ENCODE results near the gene OS9.
A peak's percentile ranks its signal among the peaks of the same experiment; 100 is the strongest.

Gene OS9

DNA sequence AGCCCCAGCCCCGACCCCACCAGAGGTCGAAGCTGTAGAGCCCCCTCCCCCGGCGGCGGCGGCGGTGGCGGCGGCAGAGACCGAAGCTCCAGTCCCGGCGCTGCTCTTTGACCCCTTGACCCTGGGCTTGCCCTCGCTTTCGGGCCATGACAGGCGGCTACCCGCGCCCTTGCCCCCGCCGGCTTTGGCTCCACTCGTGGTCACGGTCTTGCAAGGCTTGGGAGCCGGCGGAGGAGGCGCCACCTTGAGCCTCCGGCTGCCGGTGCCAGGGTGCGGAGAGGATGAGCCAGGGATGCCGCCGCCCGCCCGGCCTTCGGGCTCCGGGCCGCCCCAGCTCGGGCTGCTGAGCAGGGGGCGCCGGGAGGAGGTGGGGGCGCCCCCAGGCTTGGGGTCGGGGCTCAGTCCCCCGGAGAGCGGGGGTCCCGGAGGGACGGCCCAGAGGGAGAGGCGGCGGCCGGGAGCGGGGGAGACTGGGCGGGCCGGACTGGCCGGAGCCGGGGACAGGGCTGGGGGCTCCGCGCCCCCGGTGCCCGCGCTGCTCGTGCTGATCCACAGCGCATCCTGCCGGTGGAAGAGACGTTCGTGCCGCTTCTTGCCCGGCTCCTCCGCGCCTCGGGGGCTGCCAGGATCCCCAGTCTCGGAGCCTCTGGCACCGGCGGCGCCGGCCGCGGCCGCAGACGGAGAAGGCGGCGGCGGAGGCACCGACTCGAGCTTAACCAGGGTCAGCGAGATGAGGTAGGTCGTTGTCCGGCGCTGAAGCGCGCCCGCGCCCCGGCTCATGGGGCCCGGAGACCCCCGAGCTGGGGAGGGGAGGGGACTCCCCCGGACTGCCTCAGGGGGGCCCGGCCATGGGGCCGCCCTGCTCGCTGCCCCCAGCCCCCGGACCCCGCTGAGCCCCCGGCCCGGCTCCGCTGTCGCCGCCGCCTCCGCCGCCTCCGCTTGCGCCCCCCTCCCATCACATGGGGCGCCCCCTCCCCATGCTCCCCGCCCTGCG lies 43.8 kb downstream of the OS9 start:
- DNase-seq: no peak

DNA sequence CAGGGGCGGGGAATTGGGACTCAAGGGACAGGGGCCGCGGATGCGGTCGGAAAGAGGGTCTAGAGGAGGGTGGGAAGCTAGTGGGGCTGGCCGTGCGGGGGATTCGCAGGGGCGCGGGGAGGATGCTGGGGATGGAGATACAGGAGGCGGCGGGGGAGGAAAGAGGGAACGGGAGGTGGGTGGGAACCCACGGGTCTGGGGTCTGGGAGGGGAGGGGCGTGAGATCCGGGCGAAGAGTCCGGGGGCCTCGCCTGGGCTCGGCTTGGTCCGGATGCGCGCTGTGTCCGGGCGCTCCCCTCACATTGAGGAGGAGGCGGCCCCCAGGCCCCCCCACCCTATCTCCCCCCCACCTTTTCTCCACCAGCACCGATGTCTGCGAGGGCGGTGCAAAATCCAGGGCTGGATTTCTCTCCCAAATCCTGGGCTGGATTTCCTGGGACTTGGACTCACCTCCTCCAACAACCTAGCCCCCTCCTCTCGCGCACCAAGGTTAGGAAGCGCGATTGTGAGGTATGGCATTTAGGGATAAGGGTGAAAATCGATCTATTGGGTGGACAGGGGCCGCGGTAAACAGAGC lies 44.8 kb downstream of the OS9 start, which contains the start of gene AGAP2:
TSS of gene AGAP2 (minus strand) at position 82 of the 577 bp plus-strand sequence. CDS start 496 bp downstream, outside the sequence.
- DNase-seq: no peak

DNA sequence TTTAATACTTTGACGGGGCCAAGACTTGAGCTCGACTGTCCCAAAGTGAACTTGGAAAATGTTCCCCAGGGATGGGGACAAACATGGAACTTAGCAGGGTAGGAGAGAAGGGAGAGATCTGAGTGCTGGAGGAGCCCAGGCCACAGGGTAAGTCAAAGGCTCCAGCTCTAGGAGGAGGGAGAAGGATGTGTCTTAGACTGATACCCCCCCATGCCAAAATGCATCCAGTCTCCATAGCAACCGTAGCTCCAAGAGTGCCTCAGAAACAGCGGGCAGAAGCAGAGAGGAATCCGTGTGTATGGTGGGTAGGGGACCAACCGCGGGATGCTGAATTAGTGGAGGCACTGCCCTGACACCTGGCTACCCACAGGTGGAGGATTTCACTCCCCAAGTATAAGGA lies 45.5 kb downstream of the OS9 start:
- no peak for DNase-seq

DNA sequence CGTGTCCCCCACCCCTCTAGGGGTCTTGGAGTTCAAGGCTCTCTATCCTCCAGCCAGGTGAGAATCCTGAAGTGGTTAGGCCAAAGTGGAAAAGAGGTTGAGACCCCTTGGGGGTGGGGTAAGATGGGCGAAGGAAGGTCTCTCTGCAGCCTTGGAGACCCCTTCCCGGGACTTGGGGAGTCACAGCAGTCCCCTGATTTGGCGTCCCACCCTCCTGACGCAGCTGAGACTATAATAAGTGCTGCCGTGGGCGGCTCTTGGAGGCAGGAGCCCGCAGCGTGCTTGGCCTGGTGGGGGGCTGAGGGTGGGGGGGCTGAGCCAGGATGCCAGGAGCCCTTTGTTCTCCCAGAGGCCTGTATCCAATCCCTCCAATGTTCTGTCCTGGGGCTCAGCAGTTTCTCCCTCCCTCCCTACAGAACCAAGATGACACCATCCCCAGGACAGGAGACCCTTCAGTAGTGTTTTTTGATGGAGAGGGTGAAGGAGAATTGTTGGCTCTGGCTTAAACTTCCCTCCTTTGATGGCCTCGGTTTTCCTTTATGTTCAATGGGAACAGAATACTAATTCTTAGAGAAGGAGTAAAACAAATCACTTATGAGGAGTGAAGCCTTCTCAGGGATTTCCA lies 46.1 kb downstream of the OS9 start:
- no peak for DNase-seq

DNA sequence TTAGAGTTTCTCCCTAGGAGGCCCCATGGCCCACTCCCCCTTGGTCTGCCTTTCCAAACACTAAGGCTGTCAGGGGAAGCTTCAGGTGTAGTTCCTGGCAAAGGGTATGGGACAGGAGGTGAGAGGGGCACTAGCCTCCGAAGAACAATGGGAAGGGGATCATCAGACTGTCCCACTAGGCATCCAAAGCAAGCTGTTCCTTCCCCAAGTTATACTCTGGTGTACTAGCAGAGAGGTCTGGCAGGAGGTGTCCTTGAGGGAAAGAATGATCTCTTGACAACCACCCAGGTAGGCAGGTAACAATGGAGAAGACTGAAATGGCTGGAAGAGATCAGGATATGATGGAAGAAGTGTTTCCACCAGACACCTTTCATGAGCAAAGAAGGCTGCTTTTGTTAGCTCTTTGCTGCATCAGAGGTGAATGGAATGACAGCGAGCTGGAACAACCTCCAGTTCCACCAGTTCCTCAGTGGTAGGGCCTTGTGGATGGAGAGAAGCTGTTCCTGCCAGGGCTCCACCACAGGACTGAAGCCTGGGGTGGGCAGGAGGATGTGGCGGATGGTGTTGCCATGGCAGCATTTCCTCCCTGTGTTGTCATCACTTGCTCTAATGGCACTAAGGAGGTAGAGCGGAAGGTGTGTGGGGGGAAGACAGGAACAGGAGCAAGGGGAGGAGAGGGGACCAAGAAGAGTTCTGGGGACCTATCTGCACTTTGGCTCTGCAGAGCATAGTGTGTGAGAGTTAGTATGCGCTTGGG lies 46.9 kb downstream of the OS9 start:
- peak; percentile 22 for DNase-seq

DNA sequence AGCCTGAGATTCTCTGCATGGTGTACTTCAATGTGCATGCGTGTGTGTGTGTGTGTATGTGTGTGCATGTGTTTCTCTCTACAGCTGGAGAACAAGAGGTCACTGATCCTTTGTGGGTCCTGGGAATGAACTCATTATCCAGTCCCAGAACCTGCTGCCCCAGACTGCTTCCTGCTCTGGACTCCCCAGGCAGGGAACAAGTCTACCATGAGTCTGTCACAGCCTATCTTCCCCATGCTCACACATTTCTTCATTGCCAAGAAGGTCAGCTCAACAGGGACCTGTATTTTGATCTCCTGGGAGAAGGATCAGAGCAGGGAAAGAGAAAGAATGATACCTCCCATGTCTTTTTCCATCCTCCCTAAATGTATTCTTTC lies 47.5 kb downstream of the OS9 start:
- DNase-seq: no peak

DNA sequence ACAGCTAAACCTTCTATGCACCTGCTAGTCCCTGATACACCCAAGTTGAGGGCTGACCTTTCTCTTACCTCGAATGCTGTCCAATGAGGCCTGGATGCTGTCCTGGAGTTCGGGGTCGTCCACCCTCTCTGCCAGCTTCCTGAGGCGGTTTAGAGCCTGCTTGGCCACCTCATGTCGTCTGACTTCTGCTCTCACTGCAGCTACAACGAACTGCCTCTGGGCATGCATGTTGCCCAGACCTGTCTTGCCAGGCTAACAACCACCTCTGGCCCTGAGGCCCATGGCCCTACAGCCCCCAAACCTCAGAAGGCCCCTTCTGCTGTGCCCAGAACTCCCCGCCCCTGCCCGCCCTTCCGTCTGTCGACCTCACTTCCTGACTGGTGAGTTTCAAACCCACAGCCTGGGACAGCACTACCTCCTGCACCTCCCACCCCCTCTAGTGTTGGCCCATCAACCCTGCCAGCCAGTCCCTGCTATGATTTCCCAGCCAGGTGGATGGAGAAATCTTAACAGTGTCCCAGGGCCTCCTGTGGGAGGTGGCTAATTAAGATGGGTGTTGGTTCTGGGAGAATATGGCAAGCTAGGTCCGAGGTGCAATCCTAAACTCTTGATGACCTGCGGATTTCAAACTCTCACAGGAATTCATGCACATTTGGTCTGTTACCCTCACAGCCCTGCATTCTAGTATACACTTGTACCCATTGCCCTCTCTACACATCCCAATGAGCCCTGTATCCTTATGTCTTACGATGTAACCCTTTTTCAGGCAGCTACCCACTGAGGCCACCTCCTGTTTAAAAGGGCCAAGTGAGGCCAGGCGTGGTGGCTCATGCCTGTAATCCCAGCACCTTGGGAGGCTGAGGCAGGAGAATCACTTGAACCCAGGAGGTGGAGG lies 48.2 kb downstream of the OS9 start:
- DNase-seq: no peak

DNA sequence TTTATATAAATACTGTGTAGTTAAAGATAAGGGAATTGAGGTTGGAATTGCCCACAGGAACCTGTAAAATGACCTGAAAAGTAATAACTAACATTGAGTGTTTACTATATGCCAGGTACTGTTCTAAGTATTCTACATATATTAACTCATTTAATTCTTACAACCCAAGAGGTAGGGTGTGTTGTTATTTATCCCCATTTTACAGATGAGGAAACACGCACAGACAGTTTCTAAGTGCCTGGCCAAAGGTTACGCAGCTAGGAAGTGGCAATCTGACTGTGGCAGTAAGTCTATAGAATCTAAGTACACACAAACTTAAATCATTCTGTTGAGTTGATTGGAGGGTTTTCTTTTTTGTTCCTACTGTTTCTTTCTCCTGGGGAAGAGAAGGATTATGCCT lies 49.8 kb downstream of the OS9 start:
- DNase-seq: no peak

DNA sequence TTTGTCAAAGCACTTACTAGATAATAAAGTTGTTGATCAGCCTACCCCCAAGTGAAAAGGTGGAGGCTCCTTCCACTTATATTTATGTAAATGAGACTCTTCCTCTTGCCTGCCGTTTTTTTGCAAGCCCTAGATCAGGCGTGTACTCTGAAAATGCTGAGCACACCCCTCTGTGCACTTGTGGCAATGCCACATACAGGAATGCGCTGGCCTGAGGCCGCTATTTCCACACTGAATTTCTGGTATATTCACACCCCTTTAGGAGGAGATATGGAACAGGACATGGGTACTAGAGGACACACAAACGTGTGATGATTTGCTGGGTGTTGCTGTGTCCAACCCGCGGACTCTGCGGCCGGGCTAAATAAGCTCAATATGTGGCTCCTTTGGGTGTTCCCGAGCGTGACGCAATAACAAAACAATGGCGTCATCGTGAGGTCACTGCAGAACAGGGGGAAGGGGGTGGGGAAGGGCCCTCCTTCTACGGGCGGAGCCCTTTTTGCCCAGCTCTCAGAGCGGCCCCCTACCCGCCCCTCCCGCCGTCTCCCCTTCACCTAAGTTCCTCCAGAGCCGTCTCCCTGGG lies 50.4 kb downstream of the OS9 start:
- DNase-seq: no peak

DNA sequence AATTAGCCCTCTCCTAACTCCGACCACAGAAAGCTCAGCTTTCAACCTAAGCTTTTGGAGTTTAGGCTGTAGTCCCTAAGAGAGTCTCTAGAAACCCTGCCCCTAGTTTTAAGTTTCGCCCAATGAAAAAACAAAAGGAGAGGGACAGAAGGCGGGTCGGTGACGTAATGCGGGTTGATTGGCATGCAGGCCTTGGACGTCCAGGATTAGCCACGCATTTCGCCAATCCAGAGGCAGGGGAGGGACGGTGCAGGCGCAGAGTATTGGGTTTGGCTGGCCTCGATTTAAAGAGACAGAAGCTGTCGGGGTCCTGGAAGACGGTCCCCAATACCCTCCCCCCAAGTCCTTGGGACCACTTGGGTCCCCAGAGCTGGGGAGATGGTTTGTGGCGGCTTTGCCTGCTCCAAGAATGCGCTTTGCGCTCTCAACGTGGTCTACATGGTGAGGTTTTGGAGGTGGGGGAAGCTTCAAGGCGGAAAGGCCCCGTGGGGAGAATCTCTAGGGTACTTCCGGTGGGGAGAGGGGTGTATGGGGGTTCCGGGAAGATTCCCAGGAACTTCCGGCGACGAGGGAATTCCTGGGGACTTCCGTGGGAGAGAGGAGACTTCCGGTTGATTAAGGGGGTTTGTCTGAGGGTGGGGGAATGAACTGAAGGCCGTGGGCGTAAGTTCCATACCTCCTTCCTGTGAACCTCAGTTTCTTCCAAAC lies 51.0 kb downstream of the OS9 start, which contains the start of gene TSPAN31:
TSS of gene TSPAN31 (plus strand) at position 263 of the 708 bp plus-strand sequence. CDS start at position 379, 116 bp downstream.
- peak; percentile 97 for DNase-seq

DNA sequence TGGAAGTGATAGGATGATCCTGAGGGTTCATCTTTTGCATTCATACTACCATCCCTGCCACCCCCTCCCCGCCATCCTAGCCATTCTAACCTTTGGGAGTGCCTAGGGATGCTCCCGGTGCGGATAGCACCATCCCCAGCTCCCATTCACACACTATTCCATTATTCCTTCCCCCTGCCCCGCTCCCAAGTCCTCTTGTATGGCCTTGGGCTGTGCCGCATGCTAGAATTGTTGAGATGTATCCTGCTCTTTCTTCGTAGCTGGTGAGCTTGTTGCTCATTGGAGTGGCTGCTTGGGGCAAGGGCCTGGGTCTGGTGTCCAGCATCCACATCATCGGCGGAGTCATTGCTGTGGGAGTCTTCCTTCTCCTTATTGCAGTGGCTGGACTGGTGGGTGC lies 51.6 kb downstream of the OS9 start:
- DNase-seq: no peak

DNA sequence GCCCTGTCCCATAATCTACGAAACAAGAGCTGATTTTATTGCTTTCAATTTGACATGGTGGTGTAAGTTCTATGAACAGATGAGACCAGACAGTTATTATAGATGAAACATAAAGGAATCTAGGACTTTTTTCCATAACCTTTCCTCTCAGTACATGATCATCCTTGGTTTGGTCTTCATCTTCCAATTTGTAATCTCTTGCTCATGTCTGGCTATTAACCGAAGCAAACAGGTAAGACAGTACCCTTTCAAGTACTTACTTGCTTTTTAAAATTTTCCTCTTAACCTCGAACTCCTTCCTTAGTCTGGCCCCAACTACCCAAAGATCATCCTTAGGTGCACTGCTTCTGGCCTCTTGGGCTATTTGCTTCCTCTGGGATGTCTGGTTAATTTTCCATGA lies 52.1 kb downstream of the OS9 start:
- no peak for DNase-seq

DNA sequence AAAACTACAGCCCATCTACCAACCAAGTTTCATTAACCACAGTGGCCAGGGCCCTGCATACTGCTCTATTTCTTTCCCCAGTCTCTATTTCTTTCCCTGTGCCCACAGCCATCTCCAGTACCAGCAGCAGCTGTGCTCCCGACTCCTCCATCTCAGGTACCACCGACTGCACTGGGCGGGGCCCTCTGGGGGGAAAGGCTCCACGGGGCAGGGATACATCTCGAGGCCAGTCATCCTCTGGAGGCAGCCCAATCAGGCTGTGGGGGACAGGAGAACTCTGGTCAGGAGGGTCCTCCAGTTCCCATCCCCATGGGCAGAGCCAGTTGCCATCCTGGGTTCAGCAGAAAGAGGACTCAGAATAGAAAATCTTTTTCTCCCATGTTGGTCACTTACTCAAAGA lies 55.1 kb downstream of the OS9 start:
- no peak for DNase-seq

DNA sequence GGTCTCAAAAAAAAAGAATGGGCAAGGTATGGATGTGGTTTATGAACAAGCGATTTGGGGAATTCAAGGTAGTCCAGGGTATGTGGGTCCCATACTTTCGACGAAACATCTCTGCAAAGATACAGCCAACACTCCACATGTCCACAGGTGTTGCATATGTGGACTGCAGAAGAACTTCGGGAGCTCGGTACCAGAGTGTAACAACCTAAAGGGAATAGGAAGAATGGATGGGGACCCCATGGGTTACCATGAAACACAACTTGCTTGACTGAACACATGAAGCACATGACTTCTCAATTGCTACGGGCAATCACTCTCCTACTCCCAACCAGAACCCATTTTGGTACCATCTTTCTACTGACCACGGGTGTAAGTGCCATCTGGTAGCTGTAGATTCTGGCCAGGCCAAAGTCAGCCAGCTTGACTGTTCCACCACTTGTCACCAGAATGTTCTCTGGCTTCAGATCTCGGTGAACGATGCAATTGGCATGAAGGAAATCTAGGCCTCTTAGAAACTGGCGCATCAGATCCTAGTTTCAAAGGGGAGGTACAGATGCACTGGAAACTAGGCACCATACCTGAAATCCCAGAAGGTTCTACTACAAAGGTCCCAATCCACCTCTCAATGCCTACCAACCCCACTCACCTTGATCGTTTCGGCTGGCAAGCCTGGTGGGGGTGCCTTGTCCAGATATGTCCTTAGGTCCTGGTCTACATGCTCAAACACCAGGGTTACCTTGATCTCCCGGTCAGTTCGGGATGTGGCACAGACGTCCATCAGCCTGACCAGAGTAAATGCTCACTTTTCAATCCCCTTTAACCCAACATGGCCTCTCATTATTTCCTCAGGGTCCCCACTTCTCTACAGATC lies 56.9 kb downstream of the OS9 start:
- no peak for DNase-seq

DNA sequence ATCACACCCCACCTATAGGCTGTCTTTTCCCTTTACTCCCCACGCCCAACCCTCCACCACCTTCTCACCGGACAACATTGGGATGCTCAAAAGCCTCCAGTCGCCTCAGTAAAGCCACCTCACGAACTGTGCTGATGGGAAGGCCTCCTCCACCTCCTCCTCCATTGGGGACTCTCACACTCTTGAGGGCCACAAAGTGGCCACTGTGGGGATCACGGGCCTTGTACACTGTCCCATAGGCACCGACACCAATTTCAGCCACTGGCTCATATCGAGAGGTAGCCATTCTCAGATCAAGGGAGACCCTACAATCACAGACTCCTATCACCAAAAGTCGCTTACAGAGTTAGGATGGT lies 57.5 kb downstream of the OS9 start:
- DNase-seq: no peak

DNA sequence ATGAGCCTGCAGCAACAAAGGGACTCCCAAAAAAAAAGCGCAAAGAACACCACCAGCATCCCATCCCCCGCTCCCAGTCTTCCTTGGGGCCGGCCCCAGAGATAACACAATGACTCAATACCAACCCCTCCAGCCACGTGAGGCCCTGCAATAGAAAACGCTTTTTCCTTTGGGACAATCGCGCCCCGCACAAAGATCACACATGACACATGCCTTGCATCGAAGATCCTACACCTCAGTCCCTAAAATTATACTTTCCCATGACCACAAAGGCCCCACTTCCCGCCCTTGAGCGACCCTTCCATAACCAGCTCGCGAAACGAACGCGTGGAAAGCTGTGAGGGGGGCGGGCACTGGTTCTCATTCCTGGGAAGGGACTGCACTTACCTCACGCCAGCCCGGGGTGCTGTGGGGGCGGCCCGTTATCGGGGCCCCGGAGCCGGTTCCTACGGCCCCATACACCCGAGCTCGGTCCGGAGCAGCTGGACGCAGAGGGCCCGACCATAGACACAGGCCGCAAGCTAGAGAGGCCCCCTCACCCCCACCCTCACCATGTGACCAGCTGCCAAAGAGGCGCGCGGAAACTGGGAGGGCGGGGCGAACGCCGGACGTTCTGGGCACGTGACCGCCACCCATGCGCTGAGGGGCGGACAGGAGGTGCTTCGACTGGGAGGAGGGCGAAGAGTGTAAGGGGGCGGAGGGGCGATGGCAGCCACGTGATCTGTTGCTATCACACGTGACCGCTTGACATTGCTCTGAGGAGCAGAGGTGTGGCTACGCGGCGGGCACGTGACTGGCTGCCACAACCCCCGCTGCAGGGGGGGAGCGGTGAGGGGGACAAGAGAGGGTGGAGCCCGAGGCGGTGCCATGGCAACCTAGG lies 58.1 kb downstream of the OS9 start, which contains the start of gene CDK4:
TSS of gene CDK4 (minus strand) at position 523 of the 880 bp plus-strand sequence. CDS start 593 bp downstream, outside the sequence.
- DNase-seq: peak; percentile 100

DNA sequence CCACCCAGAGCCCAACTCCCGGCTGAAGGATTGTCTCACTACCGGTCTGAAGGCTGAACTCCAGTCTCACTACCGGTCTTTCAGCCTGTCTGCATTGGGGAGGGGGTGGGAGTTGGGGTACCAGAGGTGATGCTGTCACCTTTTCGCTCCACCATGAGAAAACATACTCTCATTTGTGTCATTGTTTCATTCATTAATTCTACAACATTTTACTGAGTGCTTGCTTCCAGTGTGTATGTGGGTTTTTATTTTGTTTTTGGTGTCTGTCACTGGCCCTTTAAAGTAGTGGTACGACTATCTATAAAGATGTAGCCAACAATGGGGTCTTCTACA lies 58.7 kb downstream of the OS9 start:
- no peak for DNase-seq

DNA sequence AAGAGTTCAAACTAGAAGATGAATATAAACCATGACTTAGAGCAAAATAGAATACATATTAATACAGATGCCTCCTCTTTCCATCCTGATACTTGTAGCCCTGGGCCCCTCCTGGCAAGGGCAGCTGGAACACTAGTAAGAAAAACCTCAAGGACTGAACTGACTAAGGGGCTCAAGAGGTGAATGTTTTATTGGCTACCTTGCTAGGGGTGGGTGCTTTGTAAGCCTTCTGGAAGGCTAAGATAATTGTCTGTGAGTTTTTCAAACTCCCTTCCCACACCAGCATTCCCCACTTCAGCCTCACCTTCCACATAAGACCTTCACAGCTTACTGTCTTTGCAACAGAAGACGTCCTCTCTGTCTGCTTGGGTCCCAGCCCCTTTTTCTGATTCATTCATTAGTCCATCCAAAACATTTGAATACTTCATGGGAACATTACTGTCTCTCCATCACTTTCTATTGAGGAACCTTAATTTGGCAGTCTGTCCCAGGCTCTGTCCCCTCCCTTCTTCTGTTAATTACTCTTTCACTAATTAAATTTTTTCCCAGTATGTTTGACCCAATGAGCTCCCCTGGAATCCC lies 59.9 kb downstream of the OS9 start:
- no peak for DNase-seq

All from DMS153 (cell line).